Measurements from ENCODE around the gene SMIM32.

SMIM32 gene

DNA sequence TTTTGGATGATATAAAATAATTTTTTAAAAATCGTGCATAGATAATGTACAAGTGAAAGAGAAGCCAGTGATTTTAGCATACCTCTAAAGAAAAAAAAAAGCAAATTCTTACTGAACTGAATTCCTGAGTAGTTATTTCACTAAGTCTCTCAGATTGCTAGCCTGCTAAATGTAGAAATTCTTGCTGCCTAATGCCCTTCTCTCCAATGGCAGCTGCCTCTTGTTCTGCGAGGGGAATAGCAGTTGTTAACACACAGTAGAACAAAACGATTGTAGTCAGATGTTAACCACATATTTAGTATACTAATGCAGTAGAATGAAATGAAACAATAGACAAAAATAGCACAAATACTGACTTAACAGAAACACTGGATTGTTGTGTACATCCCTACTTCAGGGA lies 33.5 kb downstream of the SMIM32 start:
- no peaks in the 10 kb centered on the region for H3K27me3 ChIP-seq (replicated peaks; ENCODE audit: control insufficient read depth, insufficient read depth, low read length, poor library complexity, severe bottlenecking)
- no peaks in the 10 kb centered on the region for H3K36me3 ChIP-seq (ENCODE audit: control insufficient read depth, insufficient read depth, low read length)
- H3K9me3 ChIP-seq (ENCODE audit: control insufficient read depth, low read length) = no peaks in the 10 kb centered on the region
- H3K4me1 ChIP-seq (ENCODE audit: control insufficient read depth, insufficient read depth, low read length, poor library complexity, severe bottlenecking) = no peaks in the 10 kb centered on the region
- no peak overlapping the region for H3K4me3 ChIP-seq (ENCODE audit: insufficient read depth, low read depth, low read length, poor library complexity, severe bottlenecking)
- no peak for DNase-seq
- H3K27ac ChIP-seq (ENCODE audit: insufficient read depth, low read length, poor library complexity, severe bottlenecking) = no peak overlapping the region

GRCh38 chr5:136157514-136157913 lies 35.4 kb downstream of the SMIM32 start:
- no peaks in the 10 kb centered on the region for H3K4me1 ChIP-seq (ENCODE audit: control insufficient read depth, insufficient read depth, low read length, poor library complexity, severe bottlenecking)
- no peak overlapping the region for H3K27ac ChIP-seq (ENCODE audit: insufficient read depth, low read length, poor library complexity, severe bottlenecking)
- no peak overlapping the region for H3K4me3 ChIP-seq (ENCODE audit: insufficient read depth, low read depth, low read length, poor library complexity, severe bottlenecking)
- H3K9me3 ChIP-seq (ENCODE audit: control insufficient read depth, low read length) = no peaks in the 10 kb centered on the region
- no peaks in the 10 kb centered on the region for H3K27me3 ChIP-seq (replicated peaks; ENCODE audit: control insufficient read depth, insufficient read depth, low read length, poor library complexity, severe bottlenecking)
- no peaks in the 10 kb centered on the region for H3K36me3 ChIP-seq (ENCODE audit: control insufficient read depth, insufficient read depth, low read length)
- DNase-seq = no peak

- no peak overlapping the region for H3K27ac ChIP-seq (ENCODE audit: insufficient read depth, low read length, poor library complexity, severe bottlenecking)
- DNase-seq = no peak
- no peaks in the 10 kb centered on the region for H3K27me3 ChIP-seq (replicated peaks; ENCODE audit: control insufficient read depth, insufficient read depth, low read length, poor library complexity, severe bottlenecking)
- no peaks in the 10 kb centered on the region for H3K36me3 ChIP-seq (ENCODE audit: control insufficient read depth, insufficient read depth, low read length)
- H3K9me3 ChIP-seq (ENCODE audit: control insufficient read depth, low read length) = no peaks in the 10 kb centered on the region
- no peaks in the 10 kb centered on the region for H3K4me1 ChIP-seq (ENCODE audit: control insufficient read depth, insufficient read depth, low read length, poor library complexity, severe bottlenecking)
- no peak overlapping the region for H3K4me3 ChIP-seq (ENCODE audit: insufficient read depth, low read depth, low read length, poor library complexity, severe bottlenecking)
These were observed 37.2 kb downstream of the SMIM32 start for GRCh38 chr5:136155761-136156160.

DNA sequence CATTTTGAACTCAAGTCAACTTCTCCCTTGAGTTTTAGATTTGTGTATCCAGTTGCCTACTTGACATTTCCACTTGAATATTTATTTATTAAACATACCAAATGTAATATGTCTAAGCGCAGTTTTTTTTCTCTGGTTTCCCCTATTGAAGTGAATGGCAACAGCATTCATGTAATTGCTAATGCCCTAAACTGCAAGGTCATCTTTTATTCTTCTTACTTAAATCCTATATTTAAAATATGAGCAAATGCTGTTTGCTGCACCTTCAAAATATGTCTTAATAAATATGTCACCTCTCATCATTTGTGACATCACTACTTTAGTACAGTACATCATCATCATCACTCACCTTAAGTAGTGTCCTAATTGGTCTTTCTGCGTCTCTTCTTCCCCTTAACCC lies 37.9 kb downstream of the SMIM32 start:
- Histone ChIP-seq H3K4me1 (ENCODE audit: control insufficient read depth, insufficient read depth, low read length, poor library complexity, severe bottlenecking) (no peaks in the 10 kb centered on the region), H3K36me3 (ENCODE audit: control insufficient read depth, insufficient read depth, low read length) (no peaks in the 10 kb centered on the region), H3K4me3 (ENCODE audit: insufficient read depth, low read depth, low read length, poor library complexity, severe bottlenecking) (no peak overlapping the region), H3K27me3 (replicated peaks; ENCODE audit: control insufficient read depth, insufficient read depth, low read length, poor library complexity, severe bottlenecking) (no peaks in the 10 kb centered on the region), H3K9me3 (ENCODE audit: control insufficient read depth, low read length) (no peaks in the 10 kb centered on the region), H3K27ac (ENCODE audit: insufficient read depth, low read length, poor library complexity, severe bottlenecking) (no peak overlapping the region)
- no peak for DNase-seq

GRCh38 chr5:136153581-136154236 lies 39.3 kb downstream of the SMIM32 start:
- no peak for DNase-seq

GRCh38 chr5:136149891-136150290 lies 43.1 kb downstream of the SMIM32 start:
- H3K27ac ChIP-seq (ENCODE audit: insufficient read depth, low read length, poor library complexity, severe bottlenecking) = no peak overlapping the region
- H3K9me3 ChIP-seq (ENCODE audit: control insufficient read depth, low read length) = no peaks in the 10 kb centered on the region
- DNase-seq = no peak
- no peaks in the 10 kb centered on the region for H3K36me3 ChIP-seq (ENCODE audit: control insufficient read depth, insufficient read depth, low read length)
- H3K4me1 ChIP-seq (ENCODE audit: control insufficient read depth, insufficient read depth, low read length, poor library complexity, severe bottlenecking) = no peaks in the 10 kb centered on the region
- no peaks in the 10 kb centered on the region for H3K27me3 ChIP-seq (replicated peaks; ENCODE audit: control insufficient read depth, insufficient read depth, low read length, poor library complexity, severe bottlenecking)
- H3K4me3 ChIP-seq (ENCODE audit: insufficient read depth, low read depth, low read length, poor library complexity, severe bottlenecking) = no peak overlapping the region

More at GRCh38 chr5:136153581-136154236, 39.3 kb downstream of the SMIM32 start:
- Histone ChIP-seq H3K36me3 (ENCODE audit: control insufficient read depth, insufficient read depth, low read length) (no peaks in the 10 kb centered on the region), H3K27me3 (replicated peaks; ENCODE audit: control insufficient read depth, insufficient read depth, low read length, poor library complexity, severe bottlenecking) (no peaks in the 10 kb centered on the region), H3K9me3 (ENCODE audit: control insufficient read depth, low read length) (no peaks in the 10 kb centered on the region), H3K4me3 (ENCODE audit: insufficient read depth, low read depth, low read length, poor library complexity, severe bottlenecking) (no peak overlapping the region), H3K4me1 (ENCODE audit: control insufficient read depth, insufficient read depth, low read length, poor library complexity, severe bottlenecking) (no peaks in the 10 kb centered on the region), H3K27ac (ENCODE audit: insufficient read depth, low read length, poor library complexity, severe bottlenecking) (no peak overlapping the region)

GRCh38 chr5:136147632-136148031 lies 45.3 kb downstream of the SMIM32 start:
- no peaks in the 10 kb centered on the region for H3K9me3 ChIP-seq (ENCODE audit: control insufficient read depth, low read length)
- no peak overlapping the region for H3K4me3 ChIP-seq (ENCODE audit: insufficient read depth, low read depth, low read length, poor library complexity, severe bottlenecking)
- H3K27ac ChIP-seq (ENCODE audit: insufficient read depth, low read length, poor library complexity, severe bottlenecking) = no peak overlapping the region
- no peaks in the 10 kb centered on the region for H3K27me3 ChIP-seq (replicated peaks; ENCODE audit: control insufficient read depth, insufficient read depth, low read length, poor library complexity, severe bottlenecking)
- DNase-seq = no peak
- H3K36me3 ChIP-seq (ENCODE audit: control insufficient read depth, insufficient read depth, low read length) = no peaks in the 10 kb centered on the region
- peaks cover 2% of the 10 kb centered on the region for H3K4me1 ChIP-seq (ENCODE audit: control insufficient read depth, insufficient read depth, low read length, poor library complexity, severe bottlenecking)

GRCh38 chr5:136146201-136146600 lies 46.8 kb downstream of the SMIM32 start:
- no peaks in the 10 kb centered on the region for H3K27me3 ChIP-seq (replicated peaks; ENCODE audit: control insufficient read depth, insufficient read depth, low read length, poor library complexity, severe bottlenecking)
- H3K9me3 ChIP-seq (ENCODE audit: control insufficient read depth, low read length) = no peaks in the 10 kb centered on the region
- H3K27ac ChIP-seq (ENCODE audit: insufficient read depth, low read length, poor library complexity, severe bottlenecking) = no peak overlapping the region
- peaks cover 2% of the 10 kb centered on the region for H3K4me1 ChIP-seq (ENCODE audit: control insufficient read depth, insufficient read depth, low read length, poor library complexity, severe bottlenecking)
- no peak for DNase-seq
- H3K36me3 ChIP-seq (ENCODE audit: control insufficient read depth, insufficient read depth, low read length) = no peaks in the 10 kb centered on the region
- no peak overlapping the region for H3K4me3 ChIP-seq (ENCODE audit: insufficient read depth, low read depth, low read length, poor library complexity, severe bottlenecking)

DNA sequence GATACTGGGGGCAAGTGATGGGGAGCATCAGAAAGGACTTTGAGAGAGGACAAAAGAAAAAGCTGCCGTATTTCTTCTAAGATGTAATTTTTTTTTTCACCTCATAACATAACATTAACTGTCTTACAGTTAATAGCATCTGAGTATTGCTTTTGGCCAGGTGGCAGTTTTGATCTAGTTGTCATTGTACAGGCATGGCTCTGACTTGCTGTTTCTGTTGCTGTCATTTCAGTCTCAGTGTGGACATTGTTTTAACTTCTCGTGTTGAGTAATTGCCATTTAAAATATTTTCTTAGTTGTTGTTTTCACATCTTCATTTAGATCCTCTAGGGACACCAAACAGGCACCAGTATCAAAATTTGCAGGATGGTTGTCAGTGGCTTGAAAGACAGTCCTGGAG lies 47.9 kb downstream of the SMIM32 start:
- no peaks in the 10 kb centered on the region for H3K9me3 ChIP-seq (ENCODE audit: control insufficient read depth, low read length)
- H3K27me3 ChIP-seq (replicated peaks; ENCODE audit: control insufficient read depth, insufficient read depth, low read length, poor library complexity, severe bottlenecking) = no peaks in the 10 kb centered on the region
- no peaks in the 10 kb centered on the region for H3K36me3 ChIP-seq (ENCODE audit: control insufficient read depth, insufficient read depth, low read length)
- peaks cover 2% of the 10 kb centered on the region for H3K4me1 ChIP-seq (ENCODE audit: control insufficient read depth, insufficient read depth, low read length, poor library complexity, severe bottlenecking)
- DNase-seq = no peak
- no peak overlapping the region for H3K27ac ChIP-seq (ENCODE audit: insufficient read depth, low read length, poor library complexity, severe bottlenecking)
- no peak overlapping the region for H3K4me3 ChIP-seq (ENCODE audit: insufficient read depth, low read depth, low read length, poor library complexity, severe bottlenecking)

DNA sequence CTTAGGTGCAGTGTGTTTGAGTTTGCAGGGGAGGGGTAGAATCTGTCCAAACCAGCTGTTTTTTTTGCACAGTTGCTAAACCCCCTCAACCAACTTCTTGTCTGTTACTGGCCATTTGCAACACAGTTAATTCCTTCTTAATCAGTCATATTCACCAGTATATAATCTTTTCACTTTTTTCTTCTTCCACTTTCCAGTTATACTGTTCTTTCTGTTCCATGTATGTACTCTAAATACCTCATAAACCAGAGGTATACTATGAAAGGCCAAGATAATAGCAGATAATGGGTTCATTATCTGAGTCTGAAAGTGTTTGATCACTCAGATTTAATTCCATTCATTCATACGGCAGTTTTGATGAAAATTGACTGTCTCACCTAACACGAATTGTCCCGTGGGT lies 49.2 kb downstream of the SMIM32 start:
- DNase-seq = no peak
- Histone ChIP-seq H3K36me3 (ENCODE audit: control insufficient read depth, insufficient read depth, low read length) (no peaks in the 10 kb centered on the region), H3K4me3 (ENCODE audit: insufficient read depth, low read depth, low read length, poor library complexity, severe bottlenecking) (no peak overlapping the region), H3K4me1 (ENCODE audit: control insufficient read depth, insufficient read depth, low read length, poor library complexity, severe bottlenecking) (peaks cover 2% of the 10 kb centered on the region), H3K9me3 (ENCODE audit: control insufficient read depth, low read length) (no peaks in the 10 kb centered on the region), H3K27ac (ENCODE audit: insufficient read depth, low read length, poor library complexity, severe bottlenecking) (no peak overlapping the region), H3K27me3 (replicated peaks; ENCODE audit: control insufficient read depth, insufficient read depth, low read length, poor library complexity, severe bottlenecking) (no peaks in the 10 kb centered on the region)

Measured in effector memory CD4-positive, alpha-beta T cell (primary cell).